Germinal center (tissue), 1 donor: ENCODE results near the gene PIGU.

Experiments used
- DNase-seq: peaks from one replicate; pipeline ENCODE4 v3.0.0; 2012; ENCODE audit warnings: mixed read lengths, low spot score

Gene PIGU

GRCh38 chr20:34578521-34578920 is 98.4 kb downstream of the PIGU start:
- no peak for DNase-seq

DNA sequence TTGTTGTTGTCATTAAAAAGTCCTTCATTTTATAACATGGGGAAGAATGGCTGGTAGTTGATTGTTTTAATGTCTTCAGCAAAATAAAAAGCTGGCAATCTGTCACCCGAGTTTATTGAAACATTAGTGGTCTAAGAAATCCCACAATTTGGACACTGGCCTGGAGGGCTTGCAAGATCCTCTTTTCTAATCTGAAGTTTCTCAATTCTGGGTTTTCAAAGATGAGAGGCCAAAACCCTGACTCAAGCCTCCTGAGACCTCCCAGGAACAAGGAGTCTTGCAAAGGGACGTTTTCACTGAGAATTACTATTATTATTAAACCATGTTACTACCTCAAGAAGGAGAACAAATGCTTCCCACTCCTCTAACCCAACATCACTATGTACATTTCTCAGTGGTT is 98.9 kb downstream of the PIGU start:
- DNase-seq = no peak

GRCh38 chr20:34577061-34577460 is 99.8 kb downstream of the PIGU start:
- DNase-seq = no peak

GRCh38 chr20:34575756-34576155 is 101.1 kb downstream of the PIGU start:
- DNase-seq = no peak

GRCh38 chr20:34575271-34575670 is 101.6 kb downstream of the PIGU start:
- no peak for DNase-seq

GRCh38 chr20:34574861-34575260 is 102.0 kb downstream of the PIGU start:
- DNase-seq = no peak

DNA sequence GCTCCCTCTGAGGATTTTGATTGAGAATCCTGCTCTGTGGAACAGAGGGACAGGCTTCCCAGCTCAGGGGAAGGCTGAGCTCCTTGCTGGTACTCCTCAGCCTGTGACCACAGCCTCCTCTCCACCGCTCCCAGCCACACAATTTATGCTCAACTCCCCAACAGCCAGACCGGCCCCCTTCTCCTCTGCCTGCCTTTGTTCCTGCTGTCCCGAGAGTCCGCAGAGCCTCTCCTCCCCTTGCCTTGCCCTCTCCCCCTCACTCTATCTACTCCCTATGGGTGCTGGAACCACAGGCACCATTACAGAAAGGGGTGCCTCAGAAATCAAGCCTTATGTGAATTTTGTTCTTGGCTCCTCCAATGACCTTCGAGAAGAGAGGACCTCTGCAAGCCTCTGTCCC is 102.5 kb downstream of the PIGU start:
- DNase-seq = no peak

DNA sequence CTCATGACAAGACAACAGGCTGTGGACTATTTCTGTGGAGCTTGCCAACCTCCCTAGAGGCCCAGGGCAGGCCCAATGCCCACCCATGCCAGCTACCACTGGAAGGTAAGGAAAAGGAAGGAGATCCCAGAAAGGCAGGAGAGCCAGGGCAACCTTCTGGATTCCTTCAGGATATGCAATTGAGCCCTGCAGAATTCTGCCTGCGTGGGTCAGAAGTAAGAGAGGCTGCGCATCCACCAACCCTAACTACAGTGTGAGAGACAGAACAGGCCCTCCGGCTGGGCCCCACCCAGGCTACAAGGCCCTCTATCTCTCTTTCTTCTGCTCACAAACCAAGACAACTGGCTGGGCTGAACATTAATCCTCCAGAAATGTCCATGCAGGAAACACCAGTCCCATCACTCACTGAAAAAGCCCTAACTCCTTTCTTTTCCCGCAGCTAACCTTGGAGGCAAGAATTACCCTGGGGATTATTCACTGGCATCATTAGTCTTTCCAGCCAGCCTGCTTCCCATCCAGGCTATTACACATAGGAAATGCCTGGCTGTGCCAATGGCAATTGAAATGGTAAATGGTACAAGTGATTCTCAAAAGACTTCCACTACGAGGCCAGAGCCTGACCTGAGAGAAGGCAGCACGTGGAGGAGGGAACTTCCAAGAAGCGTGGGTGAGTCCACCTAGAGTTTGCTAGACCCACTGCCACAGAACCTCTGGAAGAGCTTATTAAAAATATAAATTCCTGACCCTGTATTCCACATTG is 103.2 kb downstream of the PIGU start:
- no peak for DNase-seq

- no peak for DNase-seq
Observed at GRCh38 chr20:34571753-34572152, 105.1 kb downstream of the PIGU start.

- no peak for DNase-seq
Observed at GRCh38 chr20:34570859-34571306, 106.0 kb downstream of the PIGU start.

DNA sequence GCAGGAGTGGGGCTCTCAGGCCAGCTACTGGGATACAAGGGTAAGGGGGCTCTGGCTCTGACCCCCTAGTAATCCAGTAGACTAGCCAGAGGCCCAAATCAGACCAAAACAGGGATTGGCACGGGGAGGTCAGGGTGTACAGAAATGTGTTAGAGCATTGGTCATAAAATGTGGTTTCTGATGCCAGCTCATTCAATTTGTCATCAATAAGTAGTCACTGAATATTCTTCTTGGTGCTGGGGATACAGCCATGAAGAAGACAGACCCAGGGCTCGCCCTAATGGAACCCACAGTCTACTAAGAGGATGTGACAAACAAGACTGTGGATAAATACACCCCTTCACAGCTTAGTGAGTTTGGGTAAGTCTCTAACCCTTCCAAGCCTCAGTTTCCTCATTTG is 107.3 kb downstream of the PIGU start:
- DNase-seq = no peak

DNA sequence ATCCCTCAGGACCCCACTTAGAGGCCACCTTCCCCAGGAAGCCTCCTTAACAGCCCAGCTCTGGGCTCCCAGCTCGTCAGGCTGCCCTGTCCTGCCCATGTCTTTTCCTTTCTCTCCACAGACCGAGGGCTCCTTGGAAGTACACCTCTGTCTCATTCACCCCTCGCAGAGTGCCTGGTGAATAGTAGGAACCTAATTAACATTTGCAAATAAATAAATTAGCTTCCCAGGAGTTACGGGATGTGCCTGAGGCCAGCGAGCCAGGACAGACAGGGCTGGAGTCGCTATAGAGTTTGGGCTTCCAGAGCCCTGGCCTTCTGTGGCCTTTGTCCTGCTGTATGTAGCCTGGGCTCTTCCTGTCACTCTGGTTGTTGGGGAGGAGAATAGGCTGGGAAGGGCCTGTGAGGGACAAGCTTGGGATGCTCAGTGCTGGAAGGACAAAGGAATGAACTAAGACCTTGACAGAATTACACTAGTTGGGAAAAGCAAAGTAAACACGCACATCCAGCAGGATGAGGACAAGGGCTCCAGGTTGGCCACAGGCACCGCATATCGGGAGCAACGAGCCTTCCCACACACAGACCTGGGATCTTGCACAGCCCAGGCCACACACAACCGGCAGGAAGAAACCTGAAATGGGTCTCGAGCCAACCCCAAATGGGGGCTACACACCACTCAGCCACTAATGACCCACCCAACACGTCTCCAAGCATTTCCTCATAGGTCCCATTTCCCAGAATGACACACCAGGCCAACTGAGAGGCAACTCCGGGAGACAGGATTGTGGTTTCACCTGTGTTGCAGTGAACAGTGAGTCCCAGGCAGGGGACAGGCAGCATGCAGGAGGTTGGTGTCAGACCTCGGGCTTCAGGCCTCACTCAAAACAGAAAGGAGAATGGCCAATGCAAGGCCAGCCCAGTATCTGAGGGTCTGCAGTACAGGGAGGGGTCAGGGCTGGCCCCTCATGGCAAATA is 108.7 kb downstream of the PIGU start:
- DNase-seq = no peak

DNA sequence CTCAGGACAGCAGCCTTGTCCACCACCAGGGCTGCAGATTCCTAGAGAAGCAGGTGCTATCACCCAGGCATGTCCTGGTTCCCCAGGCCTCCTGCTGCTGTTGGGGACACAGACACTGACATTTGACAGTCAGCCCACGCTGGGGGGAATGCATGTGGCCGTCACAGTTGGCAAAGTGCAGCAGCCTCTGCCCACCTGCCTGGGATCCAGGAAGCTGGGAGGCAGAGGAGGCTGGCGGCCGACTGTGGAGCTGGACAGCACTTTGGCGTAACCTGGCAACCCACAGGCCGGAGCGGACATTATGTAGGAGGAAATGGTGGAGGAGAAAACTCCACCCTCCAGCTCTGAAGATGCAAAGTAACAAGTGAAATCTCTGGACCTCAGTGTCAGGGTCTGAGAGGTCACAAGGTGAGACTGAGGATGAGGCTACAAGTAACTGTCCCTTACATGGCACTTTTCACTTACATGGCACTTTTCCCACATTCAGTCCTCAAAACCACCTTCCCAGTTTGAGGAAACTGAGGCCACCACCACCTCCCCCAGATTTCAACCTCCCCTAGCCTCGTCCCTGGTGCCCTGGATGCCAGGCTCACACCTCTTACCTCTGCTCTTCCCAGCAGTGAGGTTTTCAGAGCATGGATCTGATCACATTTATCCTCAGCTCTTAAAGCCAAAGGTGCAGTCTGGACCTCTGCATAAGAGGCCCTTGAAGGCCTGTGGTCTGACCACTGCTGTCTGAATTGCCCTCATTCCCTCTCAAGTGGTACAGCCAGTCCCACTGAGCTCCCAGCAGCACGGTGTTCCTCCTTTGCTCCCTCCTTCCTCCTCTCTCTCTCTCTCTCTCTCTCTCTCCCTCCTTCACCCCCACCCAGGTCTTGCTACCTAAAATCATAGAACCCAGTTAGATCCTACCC is 109.7 kb downstream of the PIGU start:
- DNase-seq = no peak

GRCh38 chr20:34564833-34565232 is 112.1 kb downstream of the PIGU start:
- no peak for DNase-seq

GRCh38 chr20:34562641-34563040 is 114.3 kb downstream of the PIGU start:
- DNase-seq = no peak

DNA sequence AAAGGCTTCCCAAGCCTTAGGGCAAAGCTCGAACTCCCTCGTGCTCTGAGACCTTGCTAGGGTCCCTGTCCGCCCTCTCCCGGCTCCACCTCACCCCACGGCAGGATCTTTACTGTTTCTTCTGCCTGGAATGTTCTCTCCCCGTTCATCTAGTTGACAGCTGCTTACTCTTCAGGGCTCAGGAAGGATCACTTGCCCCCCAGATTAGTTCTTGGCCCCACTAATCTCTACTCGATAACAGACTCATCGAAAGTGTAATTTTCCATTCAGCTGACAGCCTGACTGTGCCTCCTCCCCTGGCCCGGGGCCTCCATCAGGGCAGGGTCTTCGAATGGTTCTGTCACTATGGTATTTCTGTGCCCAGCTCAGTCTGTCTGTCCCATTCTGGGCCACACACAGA is 115.2 kb downstream of the PIGU start:
- DNase-seq = no peak

GRCh38 chr20:34560614-34561013 is 116.3 kb downstream of the PIGU start:
- DNase-seq = no peak

GRCh38 chr20:34560141-34560523 is 116.8 kb downstream of the PIGU start:
- DNase-seq = no peak

DNA sequence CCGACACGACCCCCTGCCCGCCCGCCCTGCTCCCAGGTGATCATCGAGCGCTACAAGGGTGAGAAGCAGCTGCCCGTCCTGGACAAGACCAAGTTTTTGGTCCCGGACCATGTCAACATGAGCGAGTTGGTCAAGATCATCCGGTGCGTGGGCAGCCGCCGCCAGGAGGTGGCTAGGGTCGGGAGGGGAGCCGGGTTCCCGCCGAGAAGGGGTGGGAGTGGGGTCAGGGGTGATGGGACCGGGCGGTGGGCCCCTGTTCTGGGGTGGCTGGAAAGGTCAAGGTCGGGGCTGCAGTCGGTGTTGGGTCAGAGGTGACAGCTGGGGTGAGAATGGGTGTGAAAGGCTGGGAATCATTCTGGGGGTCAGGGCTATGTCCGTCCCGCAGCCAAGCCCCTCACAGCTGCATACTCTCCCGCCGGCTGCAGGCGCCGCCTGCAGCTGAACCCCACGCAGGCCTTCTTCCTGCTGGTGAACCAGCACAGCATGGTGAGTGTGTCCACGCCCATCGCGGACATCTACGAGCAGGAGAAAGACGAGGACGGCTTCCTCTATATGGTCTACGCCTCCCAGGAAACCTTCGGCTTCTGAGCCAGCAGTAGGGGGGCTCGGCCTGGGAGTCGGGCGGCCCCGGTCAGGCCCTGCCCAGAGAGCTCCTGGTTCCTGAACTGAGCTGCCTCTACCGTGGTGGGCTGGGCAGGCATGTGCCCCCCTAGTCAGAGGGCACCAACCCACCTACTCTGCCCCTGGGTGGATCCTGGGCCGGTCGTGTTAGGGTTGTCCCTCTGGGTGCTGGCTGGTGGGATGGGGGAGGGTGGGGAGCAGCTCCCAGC is 117.4 kb downstream of the PIGU start:
- DNase-seq = no peak

DNA sequence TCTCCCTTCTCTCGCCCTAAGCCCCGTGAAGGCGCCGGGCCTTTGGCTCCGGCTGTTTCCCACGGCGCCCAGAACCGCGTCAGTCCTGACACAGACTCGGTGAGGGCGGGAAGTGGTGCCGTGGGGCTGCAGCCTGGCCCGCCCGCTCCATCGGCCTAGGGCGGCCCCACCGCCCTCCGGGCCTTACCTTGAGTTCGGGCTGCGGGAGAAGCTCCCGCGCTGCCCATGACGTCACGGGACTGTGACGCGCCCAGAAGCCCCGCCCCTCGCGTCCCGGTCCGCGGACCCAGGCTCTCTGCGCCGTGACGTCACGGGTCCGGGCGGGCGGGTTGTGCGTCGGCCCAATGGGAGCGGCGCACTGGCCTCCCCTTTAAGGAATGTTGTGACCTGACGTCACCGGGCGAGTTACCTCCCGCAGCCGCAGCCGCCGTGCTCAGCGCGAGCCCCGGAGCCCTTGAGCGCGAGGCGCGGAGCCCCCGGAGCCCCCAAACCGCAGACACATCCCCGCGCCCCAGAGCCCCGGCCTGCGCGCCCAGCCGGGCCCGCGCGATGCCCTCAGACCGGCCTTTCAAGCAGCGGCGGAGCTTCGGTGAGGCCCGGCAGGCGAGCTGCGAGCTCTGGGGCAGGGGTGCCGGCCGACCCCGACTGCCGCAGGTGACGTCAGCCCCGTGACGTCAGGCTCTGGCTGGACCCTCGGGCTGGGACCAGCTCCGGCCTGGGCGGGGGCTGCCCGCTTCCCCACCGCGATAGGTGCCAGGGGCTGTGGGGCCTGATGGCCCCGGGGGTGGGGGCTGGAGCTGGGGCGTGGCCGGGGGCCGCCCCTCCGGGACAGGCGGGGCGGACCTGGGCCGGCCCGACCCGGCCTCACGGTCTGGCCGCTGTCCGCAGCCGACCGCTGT is 118.3 kb downstream of the PIGU start, which contains the start of gene MAP1LC3A:
TSS of gene MAP1LC3A (plus strand) at position 399 of the 899 bp plus-strand sequence. CDS start at position 550, 151 bp downstream.
- DNase-seq = peak; percentile 91
